HG03565 (cell line): ENCODE results near the gene ATF6.

Experiments used
- ATAC-seq: cut with Tn5 transposase; IDR thresholded peaks from one replicate; pipeline ENCODE4 v1.9.1; 2021; ENCODE audit warnings: mild to moderate bottlenecking, moderate library complexity; ENCODE audit not compliant: unreplicated experiment

Gene ATF6

DNA sequence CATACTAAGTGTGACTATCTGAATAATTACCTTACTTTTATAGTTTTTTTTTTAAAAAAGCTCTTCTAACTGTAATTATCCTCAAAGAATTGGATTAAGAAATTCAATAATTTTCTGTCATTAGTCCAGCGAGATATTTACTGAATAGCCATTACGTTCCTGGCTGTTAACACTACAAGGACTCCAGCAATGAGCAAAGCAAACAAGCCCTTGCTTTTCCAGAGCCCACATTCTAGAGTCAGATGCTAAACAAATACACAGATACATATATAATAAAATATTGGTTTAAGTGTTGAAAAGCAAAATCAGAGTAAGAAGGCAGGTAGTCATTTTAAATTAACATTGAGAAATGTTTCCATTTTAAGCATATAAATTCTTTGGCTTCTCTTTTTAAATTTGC lies 118.4 kb downstream of the ATF6 start:
- ATAC-seq: no peak

DNA sequence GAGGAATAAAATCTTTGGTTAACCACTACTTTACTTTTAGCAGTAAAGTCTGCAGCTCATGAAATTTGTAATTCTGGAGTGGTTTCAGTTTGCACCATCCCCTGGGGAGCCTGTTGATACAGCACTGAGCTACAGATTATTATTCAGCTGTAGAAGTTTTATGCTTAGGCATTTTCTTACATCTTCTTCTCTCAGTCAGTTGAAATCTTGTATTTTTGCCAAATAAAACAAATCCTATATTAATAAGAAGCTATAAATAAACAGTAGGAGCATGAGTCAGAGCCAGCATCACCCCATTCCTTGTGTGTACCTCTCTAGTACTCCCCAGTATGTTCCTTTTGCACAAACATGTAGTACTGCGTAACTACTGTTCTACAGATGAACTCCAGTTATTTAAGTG lies 118.9 kb downstream of the ATF6 start:
- no peak for ATAC-seq

DNA sequence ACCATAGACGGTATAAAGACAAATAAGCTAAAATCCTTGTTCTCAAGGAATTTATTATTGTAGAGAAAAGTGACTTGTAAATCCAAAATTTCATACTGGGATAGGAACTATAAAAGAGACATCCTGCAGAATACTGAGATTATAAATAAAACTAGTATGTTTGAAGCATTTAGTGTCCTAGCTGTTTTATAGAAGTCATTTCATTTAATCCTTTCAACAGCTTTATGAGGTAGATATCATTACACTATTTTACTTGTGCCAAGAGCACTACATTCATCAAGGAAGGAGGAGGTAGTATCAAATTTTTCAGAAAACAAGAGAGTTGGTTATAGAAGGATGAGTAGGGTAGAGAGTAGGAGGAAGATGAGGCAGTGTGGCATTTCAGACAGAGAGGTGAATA lies 119.6 kb downstream of the ATF6 start:
- no peak for ATAC-seq

DNA sequence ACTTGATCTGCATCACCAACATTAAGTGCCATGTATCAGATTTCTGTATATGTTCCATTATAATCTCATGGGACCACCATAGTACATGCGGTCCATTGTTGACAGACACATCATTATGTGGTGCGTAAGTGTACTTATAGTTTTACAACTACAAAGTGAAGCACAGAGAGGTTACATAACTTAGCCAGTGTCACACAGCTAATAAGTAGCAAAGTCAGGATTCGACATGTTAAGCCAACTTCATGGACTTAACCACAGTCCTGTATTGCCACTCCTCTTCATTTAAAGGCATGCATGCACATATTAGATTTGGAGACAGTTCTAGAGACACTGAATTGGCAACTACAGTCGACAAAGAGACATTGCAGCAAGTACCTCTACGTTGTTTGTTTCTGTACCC lies 120.5 kb downstream of the ATF6 start:
- no peak for ATAC-seq

DNA sequence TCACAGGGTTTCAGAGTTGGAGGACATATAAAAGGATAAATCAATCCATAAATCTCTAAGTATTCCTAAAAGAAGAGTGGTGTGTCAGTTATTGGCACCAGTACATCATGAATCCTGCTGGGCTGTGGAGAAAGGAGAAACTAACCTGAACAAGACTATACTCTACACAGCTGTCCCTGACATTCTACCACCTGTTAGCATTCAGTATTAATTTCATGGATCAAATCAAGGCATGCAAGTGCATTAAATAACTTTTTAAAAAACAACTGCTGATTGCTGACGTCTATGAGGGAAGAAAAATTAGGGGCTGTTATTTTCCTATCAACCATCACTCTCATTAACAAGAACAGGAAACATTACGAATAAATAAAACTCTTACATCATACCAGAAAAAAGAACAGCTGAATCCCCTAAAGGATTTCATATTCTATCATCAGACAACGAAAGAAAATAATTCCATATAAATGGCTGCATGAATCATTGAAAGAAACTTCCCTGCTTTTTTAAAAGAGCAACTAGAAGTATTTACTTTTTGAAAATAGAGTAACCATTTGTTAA lies 121.7 kb downstream of the ATF6 start:
- ATAC-seq: no peak

DNA sequence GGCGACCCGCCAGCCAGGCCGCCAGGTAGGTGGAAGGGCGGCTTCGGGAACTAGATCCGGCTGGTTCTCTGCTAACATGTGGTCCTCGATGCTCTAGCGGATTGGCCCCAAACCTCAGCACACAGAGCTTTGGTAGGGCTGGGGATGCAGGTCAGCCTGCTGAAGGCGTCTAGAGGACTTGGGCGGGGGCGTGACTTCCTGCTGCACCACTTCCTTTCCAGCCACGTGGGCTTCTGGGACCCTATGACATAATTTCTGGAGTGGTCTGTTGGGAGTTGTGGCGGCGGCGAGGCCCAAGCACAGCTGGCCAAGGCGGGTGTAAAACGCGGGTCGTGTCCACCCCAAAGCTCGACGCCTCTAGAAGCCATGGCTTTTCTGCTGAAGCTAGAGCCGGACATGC lies 124.5 kb downstream of the ATF6 start:
- ATAC-seq: no peak

DNA sequence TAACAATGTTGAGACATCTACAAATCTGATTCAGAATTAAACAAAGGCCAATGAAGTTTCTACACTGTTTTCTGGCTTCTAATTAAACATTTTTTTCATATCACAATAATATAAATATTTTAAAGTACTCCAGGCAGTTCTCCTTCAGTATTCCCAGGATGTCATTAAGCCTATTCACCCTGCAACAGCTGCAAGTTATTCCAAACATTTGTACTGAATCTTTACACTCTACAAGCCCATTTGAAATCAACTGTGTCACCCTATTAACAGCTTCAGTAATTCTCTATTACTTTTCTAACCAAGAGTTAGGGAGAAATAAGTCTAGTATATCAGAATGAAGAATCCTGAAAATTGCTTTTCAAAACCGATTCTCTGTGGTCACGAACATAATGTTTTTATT lies 133.0 kb downstream of the ATF6 start:
- ATAC-seq: no peak

DNA sequence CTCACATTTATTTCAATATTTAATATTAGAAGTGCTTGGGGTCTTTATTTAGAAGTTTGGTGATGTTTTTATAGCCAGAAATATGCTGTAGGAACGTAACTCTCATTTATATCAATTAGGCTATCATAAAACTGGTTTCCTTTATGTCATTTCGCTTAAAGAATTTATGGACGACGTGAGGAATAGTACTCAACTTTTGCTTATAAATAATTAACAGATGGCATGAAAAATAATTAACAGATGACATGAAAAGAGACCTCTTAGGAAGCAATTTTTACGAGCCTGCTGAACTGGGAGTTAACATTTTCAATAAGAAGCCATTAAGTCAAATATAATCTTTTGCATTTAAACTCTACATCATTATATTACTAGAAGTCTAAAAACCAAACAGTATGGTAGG lies 134.0 kb downstream of the ATF6 start:
- no peak for ATAC-seq

DNA sequence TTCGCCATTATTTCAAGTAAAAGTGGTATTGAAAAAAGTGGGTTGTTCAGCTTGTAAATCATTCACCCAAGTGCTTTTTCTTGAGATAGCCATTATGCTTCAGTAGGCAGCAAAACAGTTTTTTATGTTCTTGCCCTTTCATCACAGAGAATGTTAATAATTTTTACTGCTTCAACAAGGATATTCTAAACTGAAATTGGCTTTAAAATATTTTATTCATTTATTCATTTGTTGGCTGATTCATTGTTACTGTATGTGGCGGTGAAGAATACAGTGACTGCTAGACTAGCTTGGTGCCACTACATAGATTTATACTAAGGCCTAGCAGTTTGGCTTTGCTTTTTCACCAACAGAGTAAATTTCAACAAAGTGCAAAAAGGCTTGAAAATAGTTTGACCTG lies 136.1 kb downstream of the ATF6 start:
- no peak for ATAC-seq

DNA sequence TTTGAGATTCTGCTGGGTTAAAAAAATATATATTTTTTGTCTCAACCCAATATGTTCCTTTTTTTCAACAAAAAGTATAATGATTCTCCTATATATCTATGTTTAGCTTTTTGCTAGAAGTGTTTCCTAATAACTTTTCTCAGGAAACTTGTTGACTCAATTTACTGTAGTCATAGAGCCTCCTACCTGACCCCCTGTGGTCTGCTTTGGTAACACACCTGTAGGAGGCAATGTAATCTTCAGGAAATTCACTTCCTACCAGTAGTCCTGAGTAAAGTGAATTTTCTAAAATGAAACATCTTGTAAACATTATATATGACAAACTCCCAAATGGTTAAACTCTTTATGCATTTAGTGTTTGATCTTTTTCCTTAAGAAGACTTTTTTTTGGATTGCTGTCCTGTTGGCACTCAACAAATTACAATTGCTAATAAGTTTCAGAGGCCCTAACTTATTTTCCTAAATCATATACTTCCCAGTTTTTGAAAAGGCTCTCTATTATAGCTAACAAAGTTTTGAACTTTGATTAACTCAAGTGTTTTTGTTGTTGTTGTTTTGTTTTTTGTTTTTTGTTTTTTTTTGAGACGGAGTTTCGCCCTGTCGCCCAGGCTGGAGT lies 139.3 kb downstream of the ATF6 start:
- no peak for ATAC-seq

DNA sequence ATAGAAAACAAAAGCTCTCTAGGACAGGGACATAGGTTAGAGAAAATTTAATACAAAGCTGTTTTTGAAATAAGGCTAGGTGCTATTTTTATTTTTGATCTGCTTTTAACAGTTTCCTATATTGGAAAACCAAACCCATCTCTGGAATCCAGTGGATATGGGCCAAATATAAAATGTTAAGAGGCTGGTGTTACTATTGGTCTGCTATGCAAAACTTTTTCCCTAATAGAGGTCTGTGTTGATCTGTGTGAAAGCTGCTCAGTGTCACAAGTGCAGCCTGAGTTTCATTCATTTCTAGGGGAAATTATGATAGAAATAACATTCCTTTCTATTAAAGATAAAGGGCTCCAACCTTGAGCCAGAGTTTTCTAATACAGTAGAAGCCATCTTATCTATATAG lies 141.1 kb downstream of the ATF6 start:
- ATAC-seq: no peak

DNA sequence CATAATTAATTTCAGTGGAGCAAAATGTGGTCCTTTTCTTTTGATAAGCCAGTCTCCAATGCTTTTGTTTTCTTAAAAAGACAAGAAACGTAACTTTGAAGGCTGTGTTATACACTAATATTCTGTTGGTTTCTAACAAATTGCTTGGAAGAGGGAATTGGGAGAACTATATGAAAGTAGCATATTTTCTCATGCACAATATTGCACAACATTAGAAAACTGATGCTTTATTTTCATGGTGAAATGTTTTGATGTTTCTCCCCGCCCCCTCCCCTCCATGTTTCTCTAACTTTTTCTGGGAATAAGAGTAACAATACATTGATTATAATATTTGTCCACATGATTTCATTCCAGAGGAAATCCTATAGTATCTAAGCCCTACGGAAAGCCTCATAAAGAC lies 142.1 kb downstream of the ATF6 start:
- ATAC-seq: no peak

DNA sequence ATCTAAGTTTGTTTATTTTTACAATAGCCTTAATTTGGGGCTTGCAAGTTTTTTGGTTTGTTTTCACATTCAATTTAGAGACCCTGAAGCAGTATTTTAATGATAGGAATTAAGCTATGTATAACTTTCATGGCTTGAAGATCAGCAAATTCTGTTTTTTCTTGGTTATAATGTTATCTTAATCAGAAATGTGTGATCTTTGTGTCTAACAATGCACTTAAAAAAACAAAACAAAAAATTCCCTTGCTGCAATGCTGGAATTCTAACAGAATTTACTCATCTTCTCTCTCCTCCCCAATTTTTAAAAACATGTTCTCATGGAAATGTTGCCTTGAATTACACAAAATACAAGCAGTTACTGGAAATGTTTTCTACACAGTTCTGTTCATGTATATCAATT lies 144.5 kb downstream of the ATF6 start:
- ATAC-seq: no peak

DNA sequence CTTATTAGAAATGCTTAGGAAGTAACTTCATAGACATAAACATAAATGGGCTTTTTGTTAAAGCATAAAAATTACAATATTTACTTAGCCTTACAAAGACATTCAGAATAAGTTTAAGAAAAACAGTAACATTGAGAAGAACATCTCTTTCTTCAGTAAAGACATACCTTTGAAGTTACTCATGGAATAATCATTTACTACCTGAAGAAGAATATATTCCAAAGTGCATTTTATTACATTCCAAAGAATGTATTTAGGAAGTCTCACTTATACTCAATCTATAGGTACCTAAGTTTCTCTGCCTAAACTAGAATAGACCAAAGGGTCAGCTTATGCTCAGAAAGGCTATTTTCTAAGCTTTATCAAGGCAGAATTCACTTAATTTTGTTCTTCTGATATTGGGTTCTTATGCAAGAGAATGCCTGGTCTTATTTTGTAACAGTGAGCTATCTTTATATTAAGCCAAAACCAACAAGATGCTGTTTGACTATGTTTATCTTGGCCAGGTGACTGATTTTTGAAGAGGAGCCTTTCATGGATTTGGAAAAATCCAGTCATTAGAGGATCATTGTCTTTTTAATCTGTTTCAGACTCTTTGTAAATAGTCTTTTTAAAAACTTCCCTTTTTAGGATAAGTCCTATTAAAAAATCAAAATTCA lies 147.5 kb downstream of the ATF6 start:
- ATAC-seq: no peak

DNA sequence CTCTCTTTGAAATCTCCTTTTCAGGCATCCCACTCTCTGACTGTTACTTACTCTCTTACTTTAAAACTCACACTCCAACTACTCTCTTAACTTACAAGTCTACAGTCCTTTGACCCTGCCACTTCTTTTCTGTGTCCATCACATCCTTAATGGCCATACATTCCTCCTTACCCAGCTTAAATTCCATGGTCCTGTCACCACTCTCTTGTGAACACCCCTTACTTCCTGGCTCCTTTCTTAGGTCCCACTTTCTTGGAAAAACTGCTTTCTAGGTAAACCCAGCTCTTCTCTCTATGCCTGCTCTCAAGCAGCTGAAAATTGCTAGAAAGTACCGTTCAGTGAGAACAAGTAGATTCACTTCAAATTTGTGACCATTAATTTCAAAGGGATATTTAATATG lies 148.5 kb downstream of the ATF6 start:
- ATAC-seq: no peak

DNA sequence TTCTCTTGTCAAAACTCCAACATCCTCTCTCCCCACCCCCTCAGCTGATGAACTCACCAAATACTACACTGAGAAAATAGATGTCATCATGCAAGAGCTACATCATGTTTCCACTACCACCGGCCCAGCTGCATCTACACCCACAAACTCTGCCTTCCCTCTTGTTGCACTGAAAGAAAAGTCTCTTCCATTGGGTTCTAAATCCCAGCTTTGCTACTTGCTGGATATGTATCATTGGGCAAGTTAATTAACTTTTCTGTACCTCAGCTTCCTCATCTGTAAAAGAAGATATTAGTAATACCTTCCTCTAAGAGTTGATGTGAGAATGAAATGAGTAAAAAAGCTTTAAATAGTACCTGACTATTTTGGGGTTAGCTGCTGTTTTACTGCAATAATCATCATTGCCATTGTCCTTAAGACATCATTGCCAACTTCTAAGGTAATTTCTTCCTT lies 149.0 kb downstream of the ATF6 start:
- peak; percentile 80 for ATAC-seq

DNA sequence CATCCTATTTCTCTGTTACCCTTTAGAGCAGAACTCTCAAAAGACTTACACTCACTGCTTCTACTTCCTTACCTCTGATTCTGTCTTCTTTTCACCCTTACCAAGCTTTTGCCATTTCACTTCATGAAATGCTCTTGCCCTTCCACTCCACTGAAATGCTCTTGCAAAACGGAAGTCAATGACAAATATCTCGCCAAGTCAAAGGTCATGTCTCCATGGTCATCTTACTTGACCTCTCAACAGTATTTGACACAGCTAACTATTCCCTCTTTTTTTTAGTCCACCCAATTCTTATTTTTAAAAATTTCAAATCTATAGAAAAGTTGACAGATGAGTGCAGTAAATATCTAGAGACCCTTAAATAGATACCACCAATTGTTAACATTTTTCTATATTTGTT lies 149.9 kb downstream of the ATF6 start:
- ATAC-seq: no peak

DNA sequence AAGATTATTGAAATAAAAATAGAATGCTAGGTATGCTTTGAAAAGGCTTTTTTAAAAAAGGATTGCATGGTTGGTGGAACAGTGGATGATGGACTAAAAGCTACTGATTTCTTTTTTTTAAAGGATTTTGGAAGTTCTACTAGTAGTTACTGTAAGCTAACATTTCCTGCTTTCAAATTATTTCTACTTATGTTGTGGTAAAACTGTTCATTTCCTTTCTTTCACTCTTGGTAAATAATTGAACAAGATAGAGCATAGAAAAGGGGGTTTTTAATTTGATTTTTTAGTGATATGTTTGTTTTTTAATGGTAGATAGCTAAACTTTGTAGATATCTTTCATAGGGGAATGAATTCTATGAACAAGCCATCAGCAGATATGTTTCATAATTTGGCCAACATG lies 153.1 kb downstream of the ATF6 start:
- no peak for ATAC-seq

DNA sequence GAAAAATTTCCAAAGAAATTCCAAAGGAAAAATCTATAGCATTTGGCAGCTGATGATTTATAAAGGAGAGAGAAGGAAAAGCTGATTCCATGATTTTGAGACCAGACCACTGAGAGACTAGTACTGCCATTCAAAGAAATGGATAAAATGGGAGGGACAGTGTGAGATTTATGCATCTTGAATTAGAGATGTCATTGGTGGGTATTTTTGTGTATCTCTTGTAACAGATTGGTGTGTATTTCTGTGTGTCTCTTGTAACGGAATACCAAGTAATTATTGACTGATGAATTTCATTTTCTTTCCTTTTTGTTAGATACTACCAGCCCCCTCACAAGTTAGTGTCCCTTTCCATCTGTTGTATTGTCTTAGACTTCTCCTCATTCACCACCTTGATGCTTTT lies 155.4 kb downstream of the ATF6 start:
- no peak for ATAC-seq

DNA sequence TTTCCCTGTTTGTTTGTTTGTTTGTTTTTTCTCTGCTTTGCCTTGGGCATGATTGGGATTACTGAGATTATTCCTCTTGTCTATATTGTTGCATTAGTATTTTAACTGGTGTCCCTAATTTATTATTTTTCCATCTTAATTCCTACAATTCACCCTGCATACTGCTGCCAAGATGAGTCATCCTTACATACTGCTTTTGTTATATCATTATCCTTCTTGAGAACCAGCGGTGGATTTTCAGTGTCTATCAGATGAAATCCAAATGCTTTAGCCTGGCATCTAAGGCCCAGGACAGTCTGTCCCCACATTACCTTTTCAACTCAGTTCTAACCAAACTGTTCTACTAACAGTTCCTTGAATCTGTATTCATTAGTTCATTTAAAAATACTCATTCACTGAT lies 155.9 kb downstream of the ATF6 start:
- ATAC-seq: no peak

DNA sequence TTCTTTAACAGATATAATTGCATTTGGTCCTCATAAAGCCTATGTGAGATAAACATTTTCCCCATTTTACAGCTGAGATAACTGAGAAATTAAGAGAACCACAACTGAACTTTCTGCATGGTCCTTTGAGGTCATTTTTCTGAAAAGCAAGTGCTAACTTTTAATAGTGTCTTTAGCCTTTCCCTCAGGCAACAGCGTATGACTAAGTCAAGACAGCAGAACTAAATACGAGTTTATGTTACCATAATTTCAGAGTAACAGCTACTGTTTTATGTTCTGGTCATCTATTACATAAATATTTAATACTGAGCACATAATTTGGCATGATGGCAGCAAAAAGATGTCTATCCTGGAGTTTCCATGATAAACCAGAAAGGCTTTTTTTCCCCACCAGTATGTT lies 161.9 kb downstream of the ATF6 start:
- ATAC-seq: no peak

DNA sequence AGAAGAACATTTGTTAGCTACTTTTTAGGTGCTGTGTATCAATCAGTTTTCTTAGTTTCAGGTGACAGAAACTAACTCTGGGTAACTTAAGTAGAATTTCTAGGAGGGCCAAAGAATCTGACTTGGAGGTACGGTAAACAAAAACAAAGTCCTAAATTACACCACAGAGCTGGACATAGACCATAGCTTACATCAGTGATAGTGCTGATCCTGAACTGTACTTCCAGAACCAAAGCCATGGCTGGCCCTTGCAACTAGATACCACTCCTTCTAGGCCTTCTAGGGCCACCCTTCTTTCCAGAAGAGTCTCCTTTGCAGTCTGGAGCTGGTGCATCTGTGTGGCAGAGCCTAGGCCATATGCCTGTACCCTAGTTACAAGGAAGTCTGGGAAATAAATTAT lies 163.0 kb downstream of the ATF6 start:
- ATAC-seq: no peak

DNA sequence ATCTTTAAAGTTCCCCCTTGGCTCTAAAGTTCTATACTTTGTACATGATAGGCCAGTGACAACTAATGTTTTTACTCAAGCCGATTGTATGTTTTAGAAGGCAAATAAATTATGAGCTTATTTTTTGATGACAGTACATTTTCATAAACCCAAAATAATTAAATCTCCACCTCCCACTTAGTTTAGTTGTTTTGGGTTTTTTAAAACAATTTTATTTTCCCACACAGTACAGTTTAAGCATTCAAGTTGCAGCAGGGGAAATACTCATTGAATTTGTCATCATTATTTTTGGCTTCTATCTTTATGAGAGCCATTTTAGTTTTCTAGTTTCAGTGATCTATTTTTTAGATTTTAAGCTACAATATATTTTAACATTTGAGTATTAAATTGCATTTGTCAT lies 163.9 kb downstream of the ATF6 start:
- no peak for ATAC-seq
